ENCODE measurements around the gene SHISA9.

GRCh38 chr16:12959072-12959471 is 57.7 kb downstream of the SHISA9 start:
- TF ChIP-seq CTCF (IDR thresholded peaks at IDR 0.05; ENCODE audit: low read depth, low read length, poor library complexity, severe bottlenecking) (no peak), EZH2phosphoT487 (IDR thresholded peaks at IDR 0.05; ENCODE audit: borderline replicate concordance, low read length) (no peak)
